ENCODE results near the gene NPAS2. TPM values are rescaled to one million over a fixed set of nuclear protein-coding genes. Genes with fewer than 3 reads are reported as not detected.

NPAS2 gene
- total RNA-seq, 1 experiment from 2014 or later = 20.4 TPM

DNA sequence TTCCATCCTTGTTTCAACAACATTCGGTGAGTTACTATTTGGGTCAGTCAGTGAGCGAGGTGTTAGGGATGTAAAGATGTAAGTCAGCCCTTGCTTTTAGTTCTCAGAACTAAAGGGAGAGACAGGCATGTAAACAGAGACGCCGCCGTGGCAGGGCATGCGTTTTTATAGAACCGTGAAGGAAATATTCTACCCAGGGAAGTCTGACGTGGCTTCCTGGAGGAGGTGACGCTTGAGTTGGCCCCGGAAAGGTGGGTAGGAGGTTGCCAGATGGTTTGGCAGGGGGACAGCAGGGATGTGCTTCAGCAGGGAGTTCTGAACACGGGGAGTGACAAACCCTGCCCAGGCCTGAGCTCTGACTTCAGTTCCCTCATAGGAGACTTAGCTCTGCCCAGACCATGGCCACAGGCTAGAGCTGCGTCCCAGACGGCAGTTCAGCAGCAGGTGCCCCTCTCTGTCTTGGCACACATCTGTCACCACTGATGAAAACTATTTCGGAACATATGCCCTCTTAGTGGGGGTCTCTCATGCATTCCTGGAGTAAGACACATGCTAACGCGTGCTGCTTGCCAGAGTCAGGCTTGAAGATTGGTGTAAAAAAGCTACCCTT is 158.7 kb downstream of the NPAS2 start:
- Histone ChIP-seq H3K9me2 (ENCODE audit: insufficient read depth) (no peaks in the 10 kb centered on the region), H4K20me1 (ENCODE audit: insufficient read depth) (no peaks in the 10 kb centered on the region), H3K79me2 (ENCODE audit: insufficient read depth, low read length) (no peaks in the 10 kb centered on the region), H3K9me3 (ENCODE audit: control insufficient read depth in 1 of 2, insufficient read depth in 1 of 2, low read depth in 1 of 2, low read length in 2 of 2) (no peaks in the 10 kb centered on the region), H3K4me1 (ENCODE audit: control insufficient read depth in 1 of 2, insufficient read depth in 2 of 2, low read length in 2 of 2) (peaks cover 7 to 9% of the 10 kb centered on the region in 2 experiments), H3K4me3 (replicated peaks in 1 of 2; ENCODE audit: low read depth in 1 of 2, low read length in 2 of 2) (no peak overlapping the region), H3K27ac (ENCODE audit: low read depth, low read length) (no peak overlapping the region), H3K4me2 (ENCODE audit: low read length) (no peak overlapping the region), H3K27me3 (ENCODE audit: insufficient read depth, low read length) (no peaks in the 10 kb centered on the region), H3K9ac (ENCODE audit: low read length) (no peak overlapping the region), H3K36me3 (ENCODE audit: control insufficient read depth in 1 of 2, insufficient read depth in 2 of 2, low read length in 2 of 2) (no peaks in the 10 kb centered on the region), H2AFZ (ENCODE audit: low read depth, low read length, poor library complexity, severe bottlenecking) (no peak overlapping the region)
- ChIA-PET POLR2A (no interaction called here), RAD21 (ENCODE audit: low non-redundant PET in 1 of 2, low total read pairs in 2 of 2, uncharacterized antibody in 2 of 2, unreplicated experiment in 2 of 2) (no interaction called here), CTCF (interaction anchor here (1.2 kb wide), 1 partner anchor 368 kb away, joined by 3 read pairs; no protein-coding TSS in a partner anchor)
- intact Hi-C loops (cut with micrococcal nuclease) = no loop called here
- no peak for TF ChIP-seq CEBPB (IDR thresholded peaks at IDR 0.05; ENCODE audit: low read depth)
- TF ChIP-seq SRF (IDR thresholded peaks at IDR 0.05; ENCODE audit: low read depth) = no peak
- TF ChIP-seq EGR1 (IDR thresholded peaks at IDR 0.05; ENCODE audit: low read depth) = no peak
- no TSS peak for BruUV-seq (replicated peaks)
- ATAC-seq (no peak), DNase-seq (ENCODE audit: low read depth, low spot score) (no peak)

DNA sequence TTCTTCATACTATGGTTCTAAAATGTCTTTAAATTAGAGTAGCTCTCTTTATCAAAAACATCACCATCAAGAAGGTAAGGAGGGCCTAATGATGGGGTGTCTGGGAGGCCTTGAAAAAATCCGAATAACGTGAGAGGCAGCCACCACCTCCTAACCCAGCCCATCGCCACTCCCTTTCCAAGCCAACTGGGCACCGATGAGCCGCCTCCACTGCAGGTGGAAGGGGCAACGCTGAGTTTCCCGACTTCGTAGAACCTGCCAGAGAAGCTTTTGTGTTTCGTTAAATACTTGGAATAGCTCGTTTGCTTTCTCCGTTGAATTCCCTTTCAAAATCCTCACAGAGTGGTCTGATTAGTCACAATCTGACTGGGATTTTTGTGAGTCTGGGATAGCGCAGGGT is 160.1 kb downstream of the NPAS2 start:
- RAD21 ChIA-PET (ENCODE audit: low non-redundant PET in 1 of 2, low total read pairs in 2 of 2, uncharacterized antibody in 2 of 2, unreplicated experiment in 2 of 2) = no interaction called here
- no peaks in the 10 kb centered on the region for H3K27me3 ChIP-seq (ENCODE audit: insufficient read depth, low read length)
- H3K9ac ChIP-seq (ENCODE audit: low read length) = no peak overlapping the region
- TF ChIP-seq EGR1 (IDR thresholded peaks at IDR 0.05; ENCODE audit: low read depth) = no peak
- no peak for TF ChIP-seq EZH2phosphoT487 (IDR thresholded peaks at IDR 0.05; ENCODE audit: borderline replicate concordance)
- TF ChIP-seq JUND (IDR thresholded peaks at IDR 0.05) = no peak
- TF ChIP-seq, protein P1, sequence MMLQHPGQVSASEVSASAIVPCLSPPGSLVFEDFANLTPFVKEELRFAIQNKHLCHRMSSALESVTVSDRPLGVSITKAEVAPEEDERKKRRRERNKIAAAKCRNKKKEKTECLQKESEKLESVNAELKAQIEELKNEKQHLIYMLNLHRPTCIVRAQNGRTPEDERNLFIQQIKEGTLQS (IDR thresholded peaks at IDR 0.05) = no peak
- no peak for TF ChIP-seq POLR2AphosphoS5 (IDR thresholded peaks at IDR 0.05; ENCODE audit: low read depth, low read length)
- TF ChIP-seq, protein P2, sequence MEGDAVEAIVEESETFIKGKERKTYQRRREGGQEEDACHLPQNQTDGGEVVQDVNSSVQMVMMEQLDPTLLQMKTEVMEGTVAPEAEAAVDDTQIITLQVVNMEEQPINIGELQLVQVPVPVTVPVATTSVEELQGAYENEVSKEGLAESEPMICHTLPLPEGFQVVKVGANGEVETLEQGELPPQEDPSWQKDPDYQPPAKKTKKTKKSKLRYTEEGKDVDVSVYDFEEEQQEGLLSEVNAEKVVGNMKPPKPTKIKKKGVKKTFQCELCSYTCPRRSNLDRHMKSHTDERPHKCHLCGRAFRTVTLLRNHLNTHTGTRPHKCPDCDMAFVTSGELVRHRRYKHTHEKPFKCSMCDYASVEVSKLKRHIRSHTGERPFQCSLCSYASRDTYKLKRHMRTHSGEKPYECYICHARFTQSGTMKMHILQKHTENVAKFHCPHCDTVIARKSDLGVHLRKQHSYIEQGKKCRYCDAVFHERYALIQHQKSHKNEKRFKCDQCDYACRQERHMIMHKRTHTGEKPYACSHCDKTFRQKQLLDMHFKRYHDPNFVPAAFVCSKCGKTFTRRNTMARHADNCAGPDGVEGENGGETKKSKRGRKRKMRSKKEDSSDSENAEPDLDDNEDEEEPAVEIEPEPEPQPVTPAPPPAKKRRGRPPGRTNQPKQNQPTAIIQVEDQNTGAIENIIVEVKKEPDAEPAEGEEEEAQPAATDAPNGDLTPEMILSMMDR (IDR thresholded peaks at IDR 0.05 in 2 of 3, conservative IDR thresholded peaks at IDR 0.05 in 1 of 3; ENCODE audit: borderline replicate concordance in 1 of 3, insufficient read depth in 1 of 3, low read depth in 2 of 3, low read length in 2 of 3) = no peak
- TF ChIP-seq RAD21 (IDR thresholded peaks at IDR 0.05; ENCODE audit: low read depth) = no peak
- no peak for TF ChIP-seq ELF1 (IDR thresholded peaks at IDR 0.05; ENCODE audit: borderline replicate concordance, low read depth)
- TF ChIP-seq TCF7L2 (IDR thresholded peaks at IDR 0.05; ENCODE audit: borderline replicate concordance, extremely low read depth, insufficient read depth, insufficient read length) = no peak
- no peak for TF ChIP-seq SRF (IDR thresholded peaks at IDR 0.05; ENCODE audit: low read depth)
- no peak for TF ChIP-seq FOSL1 (IDR thresholded peaks at IDR 0.05; ENCODE audit: low read depth)
- TF ChIP-seq CBX3 (IDR thresholded peaks at IDR 0.05; ENCODE audit: low read depth) = no peak
- DNase-seq (ENCODE audit: low read depth, low spot score) = no peak
- peaks cover 7 to 9% of the 10 kb centered on the region in 2 experiments for H3K4me1 ChIP-seq (ENCODE audit: control insufficient read depth in 1 of 2, insufficient read depth in 2 of 2, low read length in 2 of 2)
- H3K27ac ChIP-seq (ENCODE audit: low read depth, low read length) = no peak overlapping the region
- H2AFZ ChIP-seq (ENCODE audit: low read depth, low read length, poor library complexity, severe bottlenecking) = no peak overlapping the region
- H3K79me2 ChIP-seq (ENCODE audit: insufficient read depth, low read length) = no peaks in the 10 kb centered on the region
- H3K9me2 ChIP-seq (ENCODE audit: insufficient read depth) = no peaks in the 10 kb centered on the region
- H3K9me3 ChIP-seq (ENCODE audit: control insufficient read depth in 1 of 2, insufficient read depth in 1 of 2, low read depth in 1 of 2, low read length in 2 of 2) = no peaks in the 10 kb centered on the region
- ATAC-seq = no peak
- no TSS peak for BruUV-seq (replicated peaks)
- no peak overlapping the region for H3K4me2 ChIP-seq (ENCODE audit: low read length)
- intact Hi-C loops (cut with micrococcal nuclease) = loop anchor here (10.0 kb wide), 1 partner anchor 555 kb away; no protein-coding TSS in a partner anchor
- CTCF ChIA-PET = interaction anchor here (1.2 to 1.6 kb wide), 3 partner anchors 249 to 373 kb away, joined by 3 to 6 read pairs (median 3); no protein-coding TSS in a partner anchor
- no peaks in the 10 kb centered on the region for H4K20me1 ChIP-seq (ENCODE audit: insufficient read depth)
- no peak overlapping the region for H3K4me3 ChIP-seq (replicated peaks in 1 of 2; ENCODE audit: low read depth in 1 of 2, low read length in 2 of 2)
- POLR2A ChIA-PET = no interaction called here
- H3K36me3 ChIP-seq (ENCODE audit: control insufficient read depth in 1 of 2, insufficient read depth in 2 of 2, low read length in 2 of 2) = no peaks in the 10 kb centered on the region

Data from HCT116 (cell line).